A549 (cell line): ENCODE data around the gene POMT1.

Source experiments
- BHLHE40 ChIP-seq: IDR thresholded peaks from 2 replicates; pipeline ENCODE4 v1.6.1; 2012; ENCODE audit warnings: low read depth, low read length, inconsistent platforms
- CBX2 ChIP-seq: fragments of 200-600 bp; sonication (generic); IDR thresholded peaks from 2 replicates; pipeline ENCODE4 v1.6.1; 2016; ENCODE audit warnings: low read depth, mild to moderate bottlenecking, borderline replicate concordance
- EP300 ChIP-seq, 2 experiments: fragments of >200 bp; sonication (Bioruptor Twin); formaldehyde crosslinking; IDR thresholded peaks; 2 replicates in 1 of 2; 3 replicates in 1 of 2; pipeline ENCODE4 v1.6.1; 2016 to 2017
- HOXA7 ChIP-seq: fragments of 250-450 bp; sonication (Bioruptor Pico); IDR thresholded peaks from 2 replicates; pipeline ENCODE4 v1.5.0; 2020; ENCODE audit warnings: mild to moderate bottlenecking, moderate library complexity
- MAZ ChIP-seq: fragments of 150-350 bp; IDR thresholded peaks from 2 replicates; pipeline ENCODE4 v1.6.1; 2014; ENCODE audit warnings: antibody characterized with exemption, low read depth, low read length, borderline replicate concordance
- NR3C1 ChIP-seq: fragments of >200 bp; sonication (Bioruptor Twin); formaldehyde crosslinking; IDR thresholded peaks from 3 replicates; pipeline ENCODE4 v1.6.1; 2017
- PHF8 ChIP-seq: fragments of 200-600 bp; sonication (generic); IDR thresholded peaks from 2 replicates; pipeline ENCODE4 v1.6.1; 2016; ENCODE audit warnings: low read depth, mild to moderate bottlenecking, antibody characterized with exemption, moderate library complexity, borderline replicate concordance
- POLR2A ChIP-seq: IDR thresholded peaks from 2 replicates; pipeline ENCODE4 v1.6.1; 2012; ENCODE audit warnings: mild to moderate bottlenecking, low read length
- RAD21 ChIP-seq, 2 experiments: fragments of >200 bp in 1 of 2; sonication (Bioruptor Twin) in 1 of 2; formaldehyde crosslinking in 1 of 2; IDR thresholded peaks in 1 of 2; conservative IDR thresholded peaks in 1 of 2; 2 replicates in 1 of 2; 3 replicates in 1 of 2; pipeline ENCODE4 v1.6.1; 2012 to 2018; ENCODE audit warnings: inconsistent platforms in 1 of 2
- RCOR1 ChIP-seq: fragments of 150-350 bp; IDR thresholded peaks from 2 replicates; pipeline ENCODE4 v1.6.1; 2014; ENCODE audit warnings: antibody characterized with exemption, low read length, low read depth
- TP53 ChIP-seq: fragments of 250-450 bp; sonication (Bioruptor Pico); IDR thresholded peaks from 2 replicates; pipeline ENCODE4 v1.5.0; 2021; ENCODE audit warnings: mild to moderate bottlenecking, moderate library complexity
- TF ChIP-seq, protein P1 (sequence below): fragments of >200 bp; sonication (Bioruptor Twin); formaldehyde crosslinking; IDR thresholded peaks from 3 replicates; pipeline ENCODE4 v1.5.1; 2016
- TF ChIP-seq, protein P2 (sequence below): fragments of 450-650 bp; IDR thresholded peaks from 2 replicates; pipeline ENCODE4 v1.6.1; 2014; ENCODE audit warnings: antibody characterized with exemption

- TF ChIP-seq, protein P1, sequence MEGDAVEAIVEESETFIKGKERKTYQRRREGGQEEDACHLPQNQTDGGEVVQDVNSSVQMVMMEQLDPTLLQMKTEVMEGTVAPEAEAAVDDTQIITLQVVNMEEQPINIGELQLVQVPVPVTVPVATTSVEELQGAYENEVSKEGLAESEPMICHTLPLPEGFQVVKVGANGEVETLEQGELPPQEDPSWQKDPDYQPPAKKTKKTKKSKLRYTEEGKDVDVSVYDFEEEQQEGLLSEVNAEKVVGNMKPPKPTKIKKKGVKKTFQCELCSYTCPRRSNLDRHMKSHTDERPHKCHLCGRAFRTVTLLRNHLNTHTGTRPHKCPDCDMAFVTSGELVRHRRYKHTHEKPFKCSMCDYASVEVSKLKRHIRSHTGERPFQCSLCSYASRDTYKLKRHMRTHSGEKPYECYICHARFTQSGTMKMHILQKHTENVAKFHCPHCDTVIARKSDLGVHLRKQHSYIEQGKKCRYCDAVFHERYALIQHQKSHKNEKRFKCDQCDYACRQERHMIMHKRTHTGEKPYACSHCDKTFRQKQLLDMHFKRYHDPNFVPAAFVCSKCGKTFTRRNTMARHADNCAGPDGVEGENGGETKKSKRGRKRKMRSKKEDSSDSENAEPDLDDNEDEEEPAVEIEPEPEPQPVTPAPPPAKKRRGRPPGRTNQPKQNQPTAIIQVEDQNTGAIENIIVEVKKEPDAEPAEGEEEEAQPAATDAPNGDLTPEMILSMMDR, result no peak
- TF ChIP-seq TP53 (CRISPR knock-in tag) (no peak), BHLHE40 (no peak), RAD21 (conservative IDR thresholded peaks at IDR 0.05 in 1 of 2, IDR thresholded peaks at IDR 0.05 in 1 of 2) (no peak), MAZ (no peak), PHF8 (no peak), HOXA7 (CRISPR knock-in tag) (no peak), POLR2A (no peak), NR3C1 (no peak), CBX2 (no peak), RCOR1 (no peak), EP300 (IDR thresholded peaks at IDR 0.05) (no peak)
- TF ChIP-seq, protein P2, sequence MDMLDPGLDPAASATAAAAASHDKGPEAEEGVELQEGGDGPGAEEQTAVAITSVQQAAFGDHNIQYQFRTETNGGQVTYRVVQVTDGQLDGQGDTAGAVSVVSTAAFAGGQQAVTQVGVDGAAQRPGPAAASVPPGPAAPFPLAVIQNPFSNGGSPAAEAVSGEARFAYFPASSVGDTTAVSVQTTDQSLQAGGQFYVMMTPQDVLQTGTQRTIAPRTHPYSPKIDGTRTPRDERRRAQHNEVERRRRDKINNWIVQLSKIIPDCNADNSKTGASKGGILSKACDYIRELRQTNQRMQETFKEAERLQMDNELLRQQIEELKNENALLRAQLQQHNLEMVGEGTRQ, result no peak
Observed at GRCh38 chr9:131481441-131482342, 21.0 kb upstream of the POMT1 start.
